Regular cardiac myocyte (primary cell): ENCODE data around the gene TRPV3. TPM values are rescaled to one million over a fixed set of nuclear protein-coding genes. Genes with fewer than 3 reads are reported as not detected.

Source experiments
- total RNA-seq: library from RNA; depleted of rRNA; stranded (reverse); fragments of >200 nt; gene quantifications from 2 replicates; pipeline ENCODE4 v1.2.3, GENCODE V29; 2014

Gene TRPV3
- total RNA-seq: 0.77 and 2.0 TPM in 2 replicates

GRCh38 chr17:3557768-3558583, at the start of gene TRPV3:
TRPV3 (minus strand) TSS chr17:3557812; CDS start chr17:3554850, 2,962 bp downstream.

DNA sequence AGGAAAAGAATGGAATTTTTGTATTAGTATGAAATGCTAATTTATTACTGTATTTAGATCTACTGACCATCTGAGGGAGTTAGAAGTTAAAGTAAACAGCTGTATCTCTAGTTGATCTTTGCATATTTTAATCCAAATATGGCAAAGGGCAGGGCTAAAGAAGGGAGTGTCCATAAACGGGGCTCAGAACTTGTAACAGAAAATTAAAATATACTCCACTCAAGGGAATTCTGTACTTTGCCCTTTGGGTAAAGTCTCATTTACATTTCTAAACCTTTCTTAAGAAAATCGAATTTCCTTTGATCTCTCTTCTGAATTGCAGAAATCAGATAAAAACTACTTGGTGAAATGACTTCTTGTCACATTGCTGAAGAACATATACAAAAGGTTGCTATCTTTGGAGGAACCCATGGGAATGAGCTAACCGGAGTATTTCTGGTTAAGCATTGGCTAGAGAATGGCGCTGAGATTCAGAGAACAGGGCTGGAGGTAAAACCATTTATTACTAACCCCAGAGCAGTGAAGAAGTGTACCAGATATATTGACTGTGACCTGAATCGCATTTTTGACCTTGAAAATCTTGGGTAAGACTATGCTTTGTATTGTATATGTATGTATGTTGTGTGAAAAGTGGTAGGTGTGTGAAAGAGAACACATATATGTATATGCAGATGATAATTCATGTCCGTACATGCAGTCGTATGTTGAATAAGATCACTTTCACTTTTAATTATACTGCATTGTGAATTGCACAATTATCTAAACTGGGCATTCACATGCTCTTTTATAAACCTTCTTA, 81.6 kb downstream of the TRPV3 start, which contains the start of gene ASPA:
TSS of gene ASPA (plus strand) at position 186 of the 799 bp plus-strand sequence. CDS start at position 349, 163 bp downstream.

GRCh38 chr17:3471599-3471998, 86.0 kb downstream of the TRPV3 start, which contains the start of gene SPATA22:
SPATA22 (minus strand) TSS chr17:3471819; CDS start chr17:3469325, 2,494 bp downstream.

Other genes with a start within 250 kb of the TRPV3 start
- not detected in 2 replicates for gene OR3A2, start 171.5 kb downstream of the TRPV3 start, total RNA-seq
- gene OR1E1, start 159.4 kb downstream of the TRPV3 start, total RNA-seq: not detected in 2 replicates
- gene OR3A3, start 146.4 kb downstream of the TRPV3 start, total RNA-seq: not detected in 2 replicates
- not detected in 2 replicates for gene OR1E2, start 124.0 kb downstream of the TRPV3 start, total RNA-seq
- gene SPATA22, start 86.0 kb downstream of the TRPV3 start, total RNA-seq: 1.5 TPM in 1 of 2 replicates, not detected in the other
- gene ASPA, start 81.8 kb downstream of the TRPV3 start, total RNA-seq: 0.19 and 0.85 TPM in 2 replicates
- gene TRPV1, start 51.6 kb upstream of the TRPV3 start, total RNA-seq: 0.58 and 1.7 TPM in 2 replicates
- 11.7 and 13.0 TPM in 2 replicates for gene SHPK, start 78.4 kb upstream of the TRPV3 start, total RNA-seq
- gene CTNS, start 78.9 kb upstream of the TRPV3 start, total RNA-seq: 9.6 and 32.1 TPM in 2 replicates
- 136 and 214 TPM in 2 replicates for gene TAX1BP3, start 110.8 kb upstream of the TRPV3 start, total RNA-seq
- gene EMC6, start 111.0 kb upstream of the TRPV3 start, total RNA-seq: 14.7 and 36.8 TPM in 2 replicates
- 2.7 and 3.4 TPM in 2 replicates for gene P2RX5, start 138.3 kb upstream of the TRPV3 start, total RNA-seq
- 0.85 and 11.1 TPM in 2 replicates for gene HASPIN, start 166.1 kb upstream of the TRPV3 start, total RNA-seq
- 13.2 and 19.0 TPM in 2 replicates for gene ITGAE, start 243.4 kb upstream of the TRPV3 start, total RNA-seq